Sigmoid colon (tissue), 7 donors: ENCODE measurements around the gene UST. TPM values are rescaled to one million over a fixed set of nuclear protein-coding genes. Genes with fewer than 3 reads are reported as not detected.

ENCODE experiments used
- DNase-seq: peaks from one replicate; pipeline ENCODE4 v3.0.0-alpha.2; 2019
- H3K27ac ChIP-seq, 4 donors: fragments of 200-600 bp; sonication (generic); one replicate each; pipeline ENCODE4 v1.5.1; 2016 to 2019; ENCODE audit warnings: mild to moderate bottlenecking in 1 of 4
- H3K27me3 ChIP-seq, 3 donors: fragments of 200-600 bp; sonication (generic); one replicate each; pipeline ENCODE4 v1.5.1; 2019; ENCODE audit warnings: mild to moderate bottlenecking in 1 of 3
- H3K36me3 ChIP-seq, 4 donors: fragments of 200-600 bp; sonication (generic); one replicate each; pipeline ENCODE4 v1.5.1; 2016 to 2019
- H3K4me1 ChIP-seq, 4 donors: fragments of 200-600 bp; sonication (generic); one replicate each; pipeline ENCODE4 v1.5.1; 2017 to 2019
- H3K4me3 ChIP-seq, 4 donors: fragments of 200-600 bp; sonication (generic); one replicate each; pipeline ENCODE4 v1.5.1; 2017 to 2019; ENCODE audit warnings: mild to moderate bottlenecking in 2 of 4, moderate library complexity in 1 of 4
- H3K9me3 ChIP-seq, 4 donors: fragments of 200-600 bp in 3 of 4; sonication (generic) in 3 of 4; one replicate each; pipeline versions ENCODE4 v1.5.1 to v1.6.1; 2013 to 2019
- CTCF ChIP-seq, 4 experiments: fragments of 450-650 bp in 3 of 4; fragments of 200-600 bp in 1 of 4; IDR thresholded peaks; one replicate each; pipeline ENCODE4 v1.5.1; 2016 to 2019; ENCODE audit warnings: antibody characterized with exemption in 4 of 4, mild to moderate bottlenecking in 3 of 4, moderate library complexity in 2 of 4
- EP300 ChIP-seq, 4 donors: sonication (generic); formaldehyde crosslinking; IDR thresholded peaks; one replicate each; pipeline ENCODE4 v1.6.1; 2017; ENCODE audit warnings: antibody characterized with exemption in 4 of 4
- POLR2A ChIP-seq, 2 donors: fragments of 450-650 bp; IDR thresholded peaks; one replicate each; pipeline ENCODE4 v1.6.1; 2016; ENCODE audit warnings: antibody characterized with exemption in 2 of 2, mild to moderate bottlenecking in 2 of 2, moderate library complexity in 2 of 2
- POLR2AphosphoS5 ChIP-seq, 4 donors: sonication (generic); formaldehyde crosslinking; IDR thresholded peaks; one replicate each; pipeline ENCODE4 v1.6.1; 2017; ENCODE audit warnings: antibody characterized with exemption in 4 of 4
- WGBS, 2 donors: extraction: QIAGEN DNeasy Blood & Tissue Kit; methylation state at CpG; one replicate each; pipeline ENCODE4 v1.1.7; 2013; 5-methylcytosine and 5-hydroxymethylcytosine counted together
- intact Hi-C: fragments of 100-400 bp; cut with DNase I; formaldehyde crosslinking; loops from one replicate; pipeline ENCODE4 v1.15.1; 2023
- polyA plus RNA-seq, 3 donors: library from polyadenylated mRNA; stranded (reverse); fragments of 200-250 nt; gene quantifications; one replicate each; pipeline ENCODE4 v1.2.3, GENCODE V29; 2013
- total RNA-seq, 4 donors: library from RNA; depleted of rRNA; stranded (reverse); fragments of >200 nt; gene quantifications; one replicate each; pipeline ENCODE4 v1.1.0, GENCODE V29; 2016
- donor health status: healthy with polysubstance abuse.
- donor health status: Bipolar disorder and iron deficiency.
- donor health status: healthy.

UST gene
- total and polyA plus RNA-seq, 7 donors: 0.46 to 35.2 (median 21.8) TPM

GRCh38 chr6:149046822-149047246, 300.0 kb downstream of the UST start:
- Histone ChIP-seq H3K9me3 (no peaks in the 10 kb centered on the region), H3K27ac (no peak overlapping the region), H3K4me1 (no peaks in the 10 kb centered on the region), H3K36me3 (no peaks in the 10 kb centered on the region), H3K4me3 (no peak overlapping the region), H3K27me3 (no peaks in the 10 kb centered on the region)
- no peak for DNase-seq
- WGBS, 2 donors: 30 to 78% methylated on average over 3 of the region's 3 CpGs
- intact Hi-C loops: no loop called here
- TF ChIP-seq EP300 (IDR thresholded peaks at IDR 0.05) (no peak), POLR2AphosphoS5 (IDR thresholded peaks at IDR 0.05) (no peak), CTCF (IDR thresholded peaks at IDR 0.05) (no peak), POLR2A (IDR thresholded peaks at IDR 0.05) (no peak)

GRCh38 chr6:149049230-149049629, 302.4 kb downstream of the UST start:
- intact Hi-C loops: no loop called here
- Histone ChIP-seq H3K27ac (no peak overlapping the region), H3K27me3 (no peaks in the 10 kb centered on the region)

GRCh38 chr6:149050160-149050559, 303.3 kb downstream of the UST start:
- DNase-seq: no peak
- no peaks in the 10 kb centered on the region for H3K36me3 ChIP-seq
- no peaks in the 10 kb centered on the region for H3K9me3 ChIP-seq
- WGBS, 2 donors: 71 to 88% methylated on average over 1 of the region's 1 CpG
- H3K4me3 ChIP-seq: no peak overlapping the region
- no peak for TF ChIP-seq POLR2A (IDR thresholded peaks at IDR 0.05)
- TF ChIP-seq CTCF (IDR thresholded peaks at IDR 0.05): no peak
- TF ChIP-seq EP300 (IDR thresholded peaks at IDR 0.05): no peak
- TF ChIP-seq POLR2AphosphoS5 (IDR thresholded peaks at IDR 0.05): no peak
- H3K27me3 ChIP-seq: no peaks in the 10 kb centered on the region
- intact Hi-C loops: no loop called here
- no peak overlapping the region for H3K27ac ChIP-seq
- H3K4me1 ChIP-seq: no peaks in the 10 kb centered on the region

More at GRCh38 chr6:149049230-149049629, 302.4 kb downstream of the UST start:
- WGBS, 2 donors: 81 to 93% methylated on average over 2 of the region's 2 CpGs
- no peaks in the 10 kb centered on the region for H3K36me3 ChIP-seq
- TF ChIP-seq POLR2A (IDR thresholded peaks at IDR 0.05): no peak
- TF ChIP-seq EP300 (IDR thresholded peaks at IDR 0.05): no peak
- TF ChIP-seq CTCF (IDR thresholded peaks at IDR 0.05): no peak
- TF ChIP-seq POLR2AphosphoS5 (IDR thresholded peaks at IDR 0.05): no peak
- H3K4me1 ChIP-seq: no peaks in the 10 kb centered on the region
- no peak for DNase-seq
- H3K4me3 ChIP-seq: no peak overlapping the region
- H3K9me3 ChIP-seq: no peaks in the 10 kb centered on the region

- H3K27me3 ChIP-seq: no peaks in the 10 kb centered on the region
- TF ChIP-seq POLR2A (IDR thresholded peaks at IDR 0.05): no peak
- TF ChIP-seq EP300 (IDR thresholded peaks at IDR 0.05): no peak
- no peak for TF ChIP-seq CTCF (IDR thresholded peaks at IDR 0.05)
- no peak for TF ChIP-seq POLR2AphosphoS5 (IDR thresholded peaks at IDR 0.05)
- H3K36me3 ChIP-seq: no peaks in the 10 kb centered on the region
- WGBS, 2 donors: 87 to 88% methylated on average over 6 of the region's 6 CpGs
- DNase-seq: no peak
- H3K9me3 ChIP-seq: no peaks in the 10 kb centered on the region
- intact Hi-C loops: no loop called here
- no peaks in the 10 kb centered on the region for H3K4me1 ChIP-seq
- no peak overlapping the region for H3K4me3 ChIP-seq
- H3K27ac ChIP-seq: no peak overlapping the region
Measured at GRCh38 chr6:149052350-149053106, 305.7 kb downstream of the UST start.
